Neuron (in vitro differentiated cells): Measurements from ENCODE around the gene ARL5C.

Experiments used
- H2AFZ ChIP-seq: one replicate; pipeline ENCODE4 v1.6.1; 2013; ENCODE audit warnings: low read depth, mild to moderate bottlenecking, inconsistent platforms, low read length, moderate library complexity
- H3K27me3 ChIP-seq: one replicate; pipeline ENCODE4 v1.6.1; 2013; ENCODE audit warnings: low read length; ENCODE audit not compliant: insufficient read depth
- H3K36me3 ChIP-seq: one replicate; pipeline ENCODE4 v1.6.1; 2013; ENCODE audit warnings: low read length; ENCODE audit not compliant: insufficient read depth
- H3K4me1 ChIP-seq: one replicate; pipeline ENCODE4 v1.6.1; 2013; ENCODE audit warnings: low read length; ENCODE audit not compliant: insufficient read depth
- H3K4me3 ChIP-seq: 2 replicates; pipeline ENCODE4 v1.5.1; 2013; ENCODE audit warnings: mild to moderate bottlenecking, low read length, moderate library complexity
- H3K9me3 ChIP-seq: one replicate; pipeline ENCODE4 v1.6.1; 2013; ENCODE audit warnings: low read length

The ARL5C gene

GRCh38 chr17:39186481-39187002, 20.6 kb upstream of the ARL5C start:
- Histone ChIP-seq H2AFZ (no peak overlapping the region), H3K27me3 (no peaks in the 10 kb centered on the region), H3K36me3 (peaks cover 52% of the 10 kb centered on the region), H3K4me1 (no peaks in the 10 kb centered on the region), H3K4me3 (no peak overlapping the region), H3K9me3 (no peaks in the 10 kb centered on the region)

DNA sequence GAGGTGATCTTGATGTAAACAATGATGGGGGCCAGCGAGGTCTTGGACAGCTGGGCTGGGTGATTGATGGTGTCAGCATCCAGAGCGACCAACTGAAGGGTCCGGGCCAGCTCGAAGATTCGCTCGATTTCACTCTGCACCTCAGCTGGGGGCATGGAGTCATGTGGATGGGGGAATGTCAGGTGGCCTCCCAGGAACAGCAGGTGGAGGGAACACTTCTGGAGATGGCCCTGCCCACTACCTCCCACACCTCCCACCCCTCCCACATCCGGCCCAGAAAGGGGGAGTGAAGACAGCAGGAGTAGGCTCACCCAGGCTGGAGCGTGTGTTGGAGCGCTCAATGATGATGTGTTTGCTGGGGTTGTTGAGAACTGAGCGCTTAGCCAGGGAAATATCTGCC, 17.8 kb upstream of the ARL5C start:
- Histone ChIP-seq H3K9me3 (no peaks in the 10 kb centered on the region), H3K36me3 (peaks cover 55% of the 10 kb centered on the region), H2AFZ (no peak overlapping the region), H3K4me1 (no peaks in the 10 kb centered on the region), H3K27me3 (no peaks in the 10 kb centered on the region), H3K4me3 (no peak overlapping the region)

DNA sequence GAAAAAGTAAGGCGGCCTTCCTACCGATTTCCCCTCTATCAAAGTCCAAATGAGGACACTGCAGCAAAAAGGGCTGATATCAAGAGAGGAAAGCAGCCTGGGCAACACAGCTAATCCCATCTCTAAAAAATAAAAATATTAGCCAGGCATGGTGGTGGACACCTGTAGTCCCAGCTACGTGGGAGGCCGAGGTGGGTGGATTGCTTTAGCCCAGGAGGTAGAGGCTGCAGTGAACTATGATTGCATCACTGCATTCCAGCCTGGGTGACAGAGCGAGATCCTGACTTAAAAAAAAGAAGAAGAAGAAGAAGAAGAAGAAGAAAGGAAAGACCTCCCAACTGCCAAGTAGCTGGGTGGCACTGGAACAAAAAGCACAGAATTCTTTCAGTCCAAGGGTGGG, 17.1 kb upstream of the ARL5C start:
- no peaks in the 10 kb centered on the region for H3K4me1 ChIP-seq
- H2AFZ ChIP-seq = no peak overlapping the region
- no peak overlapping the region for H3K4me3 ChIP-seq
- no peaks in the 10 kb centered on the region for H3K9me3 ChIP-seq
- peaks cover 56% of the 10 kb centered on the region for H3K36me3 ChIP-seq
- no peaks in the 10 kb centered on the region for H3K27me3 ChIP-seq

DNA sequence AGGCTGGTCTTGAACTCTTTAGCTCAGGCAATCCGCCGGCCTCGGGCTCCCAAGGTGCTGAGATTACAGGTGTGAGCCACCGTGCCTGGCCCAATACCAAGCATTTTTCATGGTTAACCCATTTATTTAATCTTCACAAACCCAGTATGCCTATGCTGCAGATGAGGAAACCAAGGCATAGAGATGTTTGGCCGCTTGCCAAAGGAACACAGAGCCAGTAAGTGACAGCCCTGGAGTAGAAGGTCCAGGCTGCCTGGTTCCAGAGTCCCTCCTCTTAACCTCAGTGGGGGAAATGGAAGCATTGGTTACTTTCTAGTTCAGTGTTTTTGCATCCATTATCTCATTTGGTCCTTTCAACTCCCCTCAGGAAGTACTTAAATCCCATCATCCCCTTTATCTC, 15.3 kb upstream of the ARL5C start:
- Histone ChIP-seq H2AFZ (no peak overlapping the region), H3K36me3 (peaks cover 53% of the 10 kb centered on the region)

DNA sequence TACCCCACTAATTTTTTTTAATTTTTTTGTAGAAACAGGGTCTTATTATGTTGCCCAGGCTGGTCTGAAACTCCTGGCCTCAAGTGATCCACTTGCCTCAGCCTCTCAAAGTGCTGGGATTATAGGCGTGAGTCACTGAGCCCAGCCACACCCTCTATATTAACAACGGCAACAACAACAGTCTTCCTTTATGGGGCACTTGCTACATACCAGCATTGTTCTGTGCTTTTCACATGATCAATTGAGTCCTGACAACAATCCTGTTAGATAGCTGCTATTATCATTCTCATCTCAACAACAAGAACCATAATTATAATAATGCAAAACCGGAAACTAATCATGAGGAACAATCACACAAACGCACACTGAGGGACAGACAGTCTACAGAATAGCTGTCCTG, 12.6 kb upstream of the ARL5C start:
- no peak overlapping the region for H3K4me3 ChIP-seq
- no peaks in the 10 kb centered on the region for H3K9me3 ChIP-seq
- no peaks in the 10 kb centered on the region for H3K4me1 ChIP-seq
- no peak overlapping the region for H2AFZ ChIP-seq
- H3K27me3 ChIP-seq = no peaks in the 10 kb centered on the region
- peaks cover 40% of the 10 kb centered on the region for H3K36me3 ChIP-seq

More for the DNA sequence above, 15.3 kb upstream of the ARL5C start:
- Histone ChIP-seq H3K9me3 (no peaks in the 10 kb centered on the region), H3K4me3 (no peak overlapping the region), H3K27me3 (no peaks in the 10 kb centered on the region), H3K4me1 (no peaks in the 10 kb centered on the region)

DNA sequence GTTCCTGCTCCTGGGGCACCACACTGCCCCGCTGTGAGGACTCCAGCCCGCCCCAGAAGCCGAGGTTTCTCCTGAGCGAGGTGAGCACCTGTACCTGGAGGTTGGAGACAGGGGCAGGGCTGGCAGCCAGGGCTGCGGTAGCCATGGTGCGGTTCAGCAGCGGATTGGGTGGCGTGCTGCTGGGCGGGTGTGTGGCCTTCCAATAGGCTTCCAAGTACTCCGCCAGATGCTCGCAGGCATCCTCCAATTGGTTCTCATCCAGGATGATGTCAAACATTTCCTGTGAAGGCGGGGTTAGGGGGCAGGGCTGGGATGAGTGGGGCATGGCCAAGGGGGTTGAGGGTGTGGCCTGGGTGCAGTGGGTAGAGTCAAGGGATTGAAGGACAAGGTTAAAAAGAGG, 11.3 kb upstream of the ARL5C start:
- Histone ChIP-seq H3K4me1 (no peaks in the 10 kb centered on the region), H2AFZ (no peak overlapping the region)

DNA sequence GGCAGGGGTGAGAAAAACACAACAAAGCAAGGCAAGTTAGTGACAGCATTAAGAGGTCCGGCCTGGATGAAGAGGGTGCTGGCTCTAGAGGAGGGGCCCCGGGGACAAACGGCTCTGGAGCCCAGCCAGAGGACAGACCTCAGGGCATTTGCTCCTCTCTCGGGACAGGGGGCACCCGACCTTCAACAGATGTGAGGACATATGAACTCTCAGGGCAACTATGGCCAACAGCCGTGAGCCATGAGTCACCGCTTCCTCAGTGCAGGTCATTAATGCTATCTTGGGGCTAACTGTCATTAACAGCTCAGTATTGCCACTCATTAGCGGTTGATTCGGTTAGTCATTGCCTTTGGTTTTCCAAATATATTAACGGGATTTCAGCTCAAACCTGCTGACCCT, 9.7 kb upstream of the ARL5C start:
- H3K4me1 ChIP-seq = no peaks in the 10 kb centered on the region
- H3K4me3 ChIP-seq = no peak overlapping the region
- no peaks in the 10 kb centered on the region for H3K27me3 ChIP-seq
- H2AFZ ChIP-seq = no peak overlapping the region
- peaks cover 29% of the 10 kb centered on the region for H3K36me3 ChIP-seq
- H3K9me3 ChIP-seq = no peaks in the 10 kb centered on the region

More for the DNA sequence above, 11.3 kb upstream of the ARL5C start:
- Histone ChIP-seq H3K9me3 (no peaks in the 10 kb centered on the region), H3K36me3 (peaks cover 35% of the 10 kb centered on the region), H3K27me3 (no peaks in the 10 kb centered on the region), H3K4me3 (no peak overlapping the region)

DNA sequence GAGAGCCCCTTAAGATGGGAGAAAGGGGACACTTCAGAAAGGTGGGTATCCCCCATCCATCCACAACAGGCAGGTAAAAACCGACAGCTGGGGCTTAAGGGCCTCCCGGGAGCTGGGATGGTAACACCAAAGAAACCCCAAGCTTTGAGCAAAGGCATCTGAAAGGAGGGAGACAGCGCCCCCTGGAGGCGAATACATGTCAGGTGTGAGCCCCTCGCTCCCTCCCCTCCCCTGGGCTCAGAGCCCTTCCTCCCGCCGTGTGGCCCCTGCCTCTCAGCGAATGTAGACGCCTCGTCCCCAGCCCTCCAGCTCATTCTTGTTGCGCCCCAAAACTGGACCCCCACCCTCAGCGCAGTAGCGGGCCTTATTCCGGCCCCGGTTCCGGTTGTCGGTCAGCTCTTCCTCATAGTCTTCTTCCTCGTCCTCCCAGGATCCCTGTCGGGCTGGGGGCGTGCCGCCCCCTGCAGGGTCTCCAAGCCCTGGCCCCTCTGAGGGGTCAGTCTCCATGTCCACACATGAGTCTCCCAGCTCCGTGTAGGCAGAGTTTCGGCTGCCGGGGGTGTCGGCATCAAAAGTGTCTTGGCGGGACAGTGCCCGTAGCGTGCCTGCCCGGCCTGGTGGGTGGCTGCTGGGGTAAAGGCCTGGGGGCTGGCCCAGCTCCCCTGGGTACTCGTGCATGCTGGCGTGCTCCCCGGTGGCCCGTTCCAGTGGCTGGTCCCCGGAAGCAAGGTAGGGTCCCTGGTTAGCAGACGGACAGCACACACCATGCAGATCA, 9.1 kb upstream of the ARL5C start:
- H3K27me3 ChIP-seq = no peaks in the 10 kb centered on the region
- H3K9me3 ChIP-seq = no peaks in the 10 kb centered on the region
- H3K4me3 ChIP-seq = no peak overlapping the region
- peaks cover 27% of the 10 kb centered on the region for H3K36me3 ChIP-seq
- H2AFZ ChIP-seq = no peak overlapping the region
- H3K4me1 ChIP-seq = no peaks in the 10 kb centered on the region

- H3K4me3 ChIP-seq = no peak overlapping the region
- no peaks in the 10 kb centered on the region for H3K4me1 ChIP-seq
- no peaks in the 10 kb centered on the region for H3K27me3 ChIP-seq
- H3K36me3 ChIP-seq = peaks cover 24% of the 10 kb centered on the region
- no peak overlapping the region for H2AFZ ChIP-seq
- no peaks in the 10 kb centered on the region for H3K9me3 ChIP-seq
Measured at GRCh38 chr17:39173526-39174274, 7.7 kb upstream of the ARL5C start.

GRCh38 chr17:39173080-39173479, 7.1 kb upstream of the ARL5C start:
- Histone ChIP-seq H3K9me3 (no peaks in the 10 kb centered on the region), H3K36me3 (peaks cover 20% of the 10 kb centered on the region), H3K27me3 (no peaks in the 10 kb centered on the region), H2AFZ (no peak overlapping the region), H3K4me1 (no peaks in the 10 kb centered on the region), H3K4me3 (no peak overlapping the region)

- no peaks in the 10 kb centered on the region for H3K4me1 ChIP-seq
- H3K4me3 ChIP-seq = no peak overlapping the region
- no peaks in the 10 kb centered on the region for H3K9me3 ChIP-seq
- peaks cover 2% of the 10 kb centered on the region for H3K27me3 ChIP-seq
- no peak overlapping the region for H2AFZ ChIP-seq
- peaks cover 8% of the 10 kb centered on the region for H3K36me3 ChIP-seq
Measured at GRCh38 chr17:39171933-39172332, 6.0 kb upstream of the ARL5C start.

- H3K4me1 ChIP-seq = no peaks in the 10 kb centered on the region
- no peak overlapping the region for H3K4me3 ChIP-seq
- H2AFZ ChIP-seq = no peak overlapping the region
- H3K9me3 ChIP-seq = no peaks in the 10 kb centered on the region
- peaks cover 4% of the 10 kb centered on the region for H3K36me3 ChIP-seq
- peaks cover 15% of the 10 kb centered on the region for H3K27me3 ChIP-seq
Measured at GRCh38 chr17:39170558-39170957, 4.6 kb upstream of the ARL5C start.

DNA sequence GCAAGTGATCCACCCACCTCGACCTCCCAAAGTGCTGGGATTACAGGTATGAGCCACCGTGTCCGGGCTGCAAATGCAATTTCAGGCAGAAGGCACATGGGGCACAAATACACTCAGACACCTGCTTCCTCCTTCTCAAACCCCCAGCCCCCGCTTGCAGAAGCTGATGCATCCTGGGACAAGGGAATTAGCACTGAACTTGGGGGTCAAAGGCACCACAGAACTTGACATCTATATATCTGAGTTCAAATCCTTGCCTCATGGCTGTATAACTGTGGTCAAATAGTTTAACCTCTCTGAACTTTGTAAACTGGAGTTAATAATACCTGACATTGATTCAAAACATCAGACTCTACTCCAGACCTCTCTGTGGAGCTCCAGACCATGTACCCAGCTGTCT, 4.1 kb upstream of the ARL5C start:
- H3K4me3 ChIP-seq = no peak overlapping the region
- H3K36me3 ChIP-seq = peaks cover under 1% of the 10 kb centered on the region
- peaks cover 2% of the 10 kb centered on the region for H3K4me1 ChIP-seq
- H3K27me3 ChIP-seq = peaks cover 20% of the 10 kb centered on the region
- H3K9me3 ChIP-seq = no peaks in the 10 kb centered on the region
- H2AFZ ChIP-seq = no peak overlapping the region
